Osteocyte (in vitro differentiated cells): ENCODE measurements around the gene FBXL14. TPM values are rescaled to one million over a fixed set of nuclear protein-coding genes. Genes with fewer than 3 reads are reported as not detected.

Experiments used
- DNase-seq: peaks from one replicate; pipeline ENCODE4 v3.0.0; 2021; ENCODE audit warnings: mixed read lengths; ENCODE audit not compliant: unreplicated experiment; ENCODE audit errors: extremely low spot score
- H3K27ac Mint-ChIP-seq: one replicate; pipeline ENCODE4 v1.8.0; 2021; ENCODE audit warnings: mild to moderate bottlenecking, mixed read lengths; ENCODE audit not compliant: unreplicated experiment
- H3K27me3 Mint-ChIP-seq: one replicate; pipeline ENCODE4 v1.8.0; 2021; ENCODE audit warnings: mixed read lengths; ENCODE audit not compliant: unreplicated experiment
- H3K36me3 Mint-ChIP-seq: one replicate; pipeline ENCODE4 v1.8.0; 2021; ENCODE audit warnings: mixed read lengths; ENCODE audit not compliant: unreplicated experiment
- H3K4me1 Mint-ChIP-seq: one replicate; pipeline ENCODE4 v1.8.0; 2021; ENCODE audit warnings: mixed read lengths; ENCODE audit not compliant: unreplicated experiment
- H3K4me3 Mint-ChIP-seq: one replicate; pipeline ENCODE4 v1.8.0; 2021; ENCODE audit warnings: mild to moderate bottlenecking, moderate library complexity, mixed read lengths; ENCODE audit not compliant: unreplicated experiment
- H3K9me3 Mint-ChIP-seq: one replicate; pipeline ENCODE4 v1.8.0; 2021; ENCODE audit warnings: mixed read lengths; ENCODE audit not compliant: unreplicated experiment
- total RNA-seq: library from RNA; stranded (reverse); gene quantifications from 2 replicates; pipeline ENCODE4 v1.2.1, GENCODE V29; 2021
- TF ChIP-seq, protein P1 (sequence below): fragments of 200-600 bp; sonication (generic); IDR thresholded peaks from 2 replicates; pipeline ENCODE4 v1.5.0; 2021; ENCODE audit warnings: antibody characterized with exemption, mild to moderate bottlenecking, moderate library complexity

The FBXL14 gene
- total RNA-seq, 1 donor from 2014 or later: 9.1 TPM

DNA sequence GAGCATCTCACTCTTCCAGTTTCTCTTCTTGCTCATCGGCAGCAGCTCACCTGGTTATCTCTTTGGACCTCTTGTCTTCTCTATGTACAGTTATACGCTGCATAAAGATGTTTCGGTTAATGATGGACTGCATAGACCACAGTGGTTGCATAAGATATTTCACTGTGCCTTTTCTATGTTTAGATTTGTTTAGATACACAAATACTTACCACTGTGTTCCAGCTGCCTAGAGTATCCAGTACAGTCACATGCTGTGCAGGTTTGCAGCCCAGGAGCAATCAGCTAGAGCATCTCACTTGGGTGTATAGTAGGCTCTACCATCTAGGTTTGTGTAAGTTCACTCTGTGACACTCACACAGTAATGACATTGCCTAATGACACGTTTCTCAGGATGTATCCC, 57.6 kb downstream of the FBXL14 start:
- TF ChIP-seq, protein P1, sequence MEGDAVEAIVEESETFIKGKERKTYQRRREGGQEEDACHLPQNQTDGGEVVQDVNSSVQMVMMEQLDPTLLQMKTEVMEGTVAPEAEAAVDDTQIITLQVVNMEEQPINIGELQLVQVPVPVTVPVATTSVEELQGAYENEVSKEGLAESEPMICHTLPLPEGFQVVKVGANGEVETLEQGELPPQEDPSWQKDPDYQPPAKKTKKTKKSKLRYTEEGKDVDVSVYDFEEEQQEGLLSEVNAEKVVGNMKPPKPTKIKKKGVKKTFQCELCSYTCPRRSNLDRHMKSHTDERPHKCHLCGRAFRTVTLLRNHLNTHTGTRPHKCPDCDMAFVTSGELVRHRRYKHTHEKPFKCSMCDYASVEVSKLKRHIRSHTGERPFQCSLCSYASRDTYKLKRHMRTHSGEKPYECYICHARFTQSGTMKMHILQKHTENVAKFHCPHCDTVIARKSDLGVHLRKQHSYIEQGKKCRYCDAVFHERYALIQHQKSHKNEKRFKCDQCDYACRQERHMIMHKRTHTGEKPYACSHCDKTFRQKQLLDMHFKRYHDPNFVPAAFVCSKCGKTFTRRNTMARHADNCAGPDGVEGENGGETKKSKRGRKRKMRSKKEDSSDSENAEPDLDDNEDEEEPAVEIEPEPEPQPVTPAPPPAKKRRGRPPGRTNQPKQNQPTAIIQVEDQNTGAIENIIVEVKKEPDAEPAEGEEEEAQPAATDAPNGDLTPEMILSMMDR: no peak
- H3K27me3 Mint-ChIP-seq: no peaks in the 10 kb centered on the region

GRCh38 chr12:1534748-1535147, 59.6 kb downstream of the FBXL14 start:
- TF ChIP-seq, protein P1: no peak
- H3K27ac Mint-ChIP-seq: peak overlapping the region; percentile 50
- peak overlapping the region; percentile 42 for H3K4me3 Mint-ChIP-seq
- peaks cover 61% of the 10 kb centered on the region for H3K4me1 Mint-ChIP-seq
- peak; percentile 57 for DNase-seq
- no peaks in the 10 kb centered on the region for H3K27me3 Mint-ChIP-seq
- no peaks in the 10 kb centered on the region for H3K9me3 Mint-ChIP-seq
- peaks cover 10% of the 10 kb centered on the region for H3K36me3 Mint-ChIP-seq

More for the DNA sequence above, 57.6 kb downstream of the FBXL14 start:
- H3K4me1 Mint-ChIP-seq: peaks cover 61% of the 10 kb centered on the region
- no peak overlapping the region for H3K4me3 Mint-ChIP-seq
- DNase-seq: no peak
- no peaks in the 10 kb centered on the region for H3K9me3 Mint-ChIP-seq
- H3K27ac Mint-ChIP-seq: no peak overlapping the region
- peaks cover 13% of the 10 kb centered on the region for H3K36me3 Mint-ChIP-seq

DNA sequence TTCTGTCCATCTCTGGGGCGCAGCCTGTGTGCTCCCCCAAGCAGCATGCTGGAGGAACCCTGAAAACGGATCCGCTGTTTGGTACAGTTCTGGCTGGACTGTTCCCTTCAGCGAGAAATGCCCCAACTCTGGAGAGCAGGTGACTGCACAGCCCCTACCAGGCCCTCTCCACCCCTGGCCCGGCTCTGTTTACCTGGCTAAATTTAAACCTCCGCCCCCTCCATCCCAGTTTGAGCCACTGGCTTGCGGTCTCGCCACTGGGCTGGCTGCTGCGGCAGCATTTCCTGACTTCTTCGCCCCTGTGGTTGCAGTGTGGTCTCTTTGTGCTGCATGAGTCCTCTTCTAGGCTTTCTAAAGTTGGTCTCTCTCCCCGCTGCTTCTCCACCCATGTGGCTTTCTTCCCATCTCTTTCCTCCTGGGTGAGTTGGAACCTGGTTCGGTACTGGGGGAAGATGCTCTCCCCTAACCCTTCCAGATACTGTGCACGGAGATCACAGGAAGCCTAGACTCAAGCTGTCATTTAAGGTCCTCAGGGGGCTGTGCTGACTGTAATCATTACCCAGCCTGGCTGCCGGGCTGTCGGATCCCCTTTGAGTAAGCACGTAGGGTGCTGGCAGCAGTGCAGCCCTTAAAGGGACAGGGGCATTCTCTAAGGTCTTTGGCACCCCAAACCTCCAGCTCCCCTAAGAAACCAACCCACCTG, 60.6 kb downstream of the FBXL14 start:
- H3K4me3 Mint-ChIP-seq: peak overlapping the region; percentile 85
- H3K27me3 Mint-ChIP-seq: no peaks in the 10 kb centered on the region
- peak; percentile 83 for DNase-seq

DNA sequence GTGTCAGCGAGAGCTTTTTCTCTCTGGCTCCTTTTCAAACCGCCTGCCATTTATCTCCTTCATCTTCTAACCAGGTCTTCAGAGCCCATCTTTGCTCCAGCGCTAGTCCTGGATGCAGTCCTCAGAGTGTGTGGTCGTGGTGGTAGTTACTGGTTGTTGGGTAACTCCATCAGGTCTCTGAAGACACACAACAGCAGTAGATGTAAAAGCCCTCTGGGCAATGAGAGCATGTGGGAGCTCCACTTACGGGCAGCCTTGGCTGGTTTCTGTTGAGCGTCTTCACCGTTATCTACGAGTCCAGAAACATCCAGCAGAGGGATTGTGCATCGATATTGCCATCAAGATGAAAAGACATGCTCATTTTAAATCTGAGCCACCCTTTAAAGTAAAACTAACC, 61.2 kb downstream of the FBXL14 start:
- H3K27ac Mint-ChIP-seq: peak overlapping the region; percentile 93
- DNase-seq: peak; percentile 53
- TF ChIP-seq, protein P1: no peak
- peaks cover 67% of the 10 kb centered on the region for H3K4me1 Mint-ChIP-seq
- H3K36me3 Mint-ChIP-seq: peaks cover 3% of the 10 kb centered on the region
- H3K27me3 Mint-ChIP-seq: no peaks in the 10 kb centered on the region
- no peaks in the 10 kb centered on the region for H3K9me3 Mint-ChIP-seq
- peak overlapping the region; percentile 85 for H3K4me3 Mint-ChIP-seq

More for the DNA sequence above, 60.6 kb downstream of the FBXL14 start:
- Mint-ChIP-seq H3K36me3 (peaks cover 5% of the 10 kb centered on the region), H3K4me1 (peaks cover 64% of the 10 kb centered on the region), H3K27ac (peak overlapping the region; percentile 93), H3K9me3 (no peaks in the 10 kb centered on the region)
- TF ChIP-seq, protein P1: no peak

- H3K4me3 Mint-ChIP-seq: peak overlapping the region; percentile 85
- TF ChIP-seq, protein P1: no peak
- H3K4me1 Mint-ChIP-seq: peaks cover 72% of the 10 kb centered on the region
- DNase-seq: peak; percentile 46
- no peaks in the 10 kb centered on the region for H3K9me3 Mint-ChIP-seq
- H3K27ac Mint-ChIP-seq: peak overlapping the region; percentile 93
- no peaks in the 10 kb centered on the region for H3K27me3 Mint-ChIP-seq
- peaks cover 3% of the 10 kb centered on the region for H3K36me3 Mint-ChIP-seq
Observed at GRCh38 chr12:1532375-1533165, 61.8 kb downstream of the FBXL14 start.
